Measurements from ENCODE around the gene EVC2.

EVC2 gene

GRCh38 chr4:5751666-5752375, 43.5 kb upstream of the EVC2 start:
- Histone ChIP-seq H3K9ac (ENCODE audit: low read length) (no peak overlapping the region), H3K36me3 (ENCODE audit: control insufficient read depth, insufficient read depth, low read length) (no peaks in the 10 kb centered on the region), H3K4me1 (ENCODE audit: control insufficient read depth, insufficient read depth, low read length) (no peaks in the 10 kb centered on the region), H3K4me3 (ENCODE audit: low read length) (no peak overlapping the region), H3K9me3 (ENCODE audit: control insufficient read depth, low read length) (no peaks in the 10 kb centered on the region), H3K27me3 (ENCODE audit: control insufficient read depth, insufficient read depth, low read length) (no peaks in the 10 kb centered on the region)

GRCh38 chr4:5750946-5751665, 42.7 kb upstream of the EVC2 start:
- Histone ChIP-seq H3K27me3 (ENCODE audit: control insufficient read depth, insufficient read depth, low read length) (no peaks in the 10 kb centered on the region), H3K36me3 (ENCODE audit: control insufficient read depth, insufficient read depth, low read length) (no peaks in the 10 kb centered on the region), H3K9me3 (ENCODE audit: control insufficient read depth, low read length) (no peaks in the 10 kb centered on the region), H3K4me3 (ENCODE audit: low read length) (no peak overlapping the region), H3K4me1 (ENCODE audit: control insufficient read depth, insufficient read depth, low read length) (no peaks in the 10 kb centered on the region), H3K9ac (ENCODE audit: low read length) (no peak overlapping the region)

GRCh38 chr4:5750052-5750945, 41.9 kb upstream of the EVC2 start:
- H3K4me3 ChIP-seq (ENCODE audit: low read length), result no peak overlapping the region
- H3K9ac ChIP-seq (ENCODE audit: low read length), result no peak overlapping the region
- H3K27me3 ChIP-seq (ENCODE audit: control insufficient read depth, insufficient read depth, low read length), result no peaks in the 10 kb centered on the region
- no peaks in the 10 kb centered on the region for H3K36me3 ChIP-seq (ENCODE audit: control insufficient read depth, insufficient read depth, low read length)
- no peaks in the 10 kb centered on the region for H3K9me3 ChIP-seq (ENCODE audit: control insufficient read depth, low read length)
- H3K4me1 ChIP-seq (ENCODE audit: control insufficient read depth, insufficient read depth, low read length), result no peaks in the 10 kb centered on the region

- H3K27me3 ChIP-seq (ENCODE audit: control insufficient read depth, insufficient read depth, low read length), result no peaks in the 10 kb centered on the region
- H3K9ac ChIP-seq (ENCODE audit: low read length), result no peak overlapping the region
- no peaks in the 10 kb centered on the region for H3K9me3 ChIP-seq (ENCODE audit: control insufficient read depth, low read length)
- no peaks in the 10 kb centered on the region for H3K4me1 ChIP-seq (ENCODE audit: control insufficient read depth, insufficient read depth, low read length)
- H3K4me3 ChIP-seq (ENCODE audit: low read length), result no peak overlapping the region
- no peaks in the 10 kb centered on the region for H3K36me3 ChIP-seq (ENCODE audit: control insufficient read depth, insufficient read depth, low read length)
Measured at GRCh38 chr4:5749568-5749967, 41.2 kb upstream of the EVC2 start.

- Histone ChIP-seq H3K9me3 (ENCODE audit: control insufficient read depth, low read length) (no peaks in the 10 kb centered on the region), H3K27me3 (ENCODE audit: control insufficient read depth, insufficient read depth, low read length) (no peaks in the 10 kb centered on the region), H3K9ac (ENCODE audit: low read length) (no peak overlapping the region), H3K4me1 (ENCODE audit: control insufficient read depth, insufficient read depth, low read length) (no peaks in the 10 kb centered on the region), H3K4me3 (ENCODE audit: low read length) (no peak overlapping the region), H3K36me3 (ENCODE audit: control insufficient read depth, insufficient read depth, low read length) (no peaks in the 10 kb centered on the region)
Measured at GRCh38 chr4:5747738-5748375, 39.5 kb upstream of the EVC2 start.

- H3K36me3 ChIP-seq (ENCODE audit: control insufficient read depth, insufficient read depth, low read length), result no peaks in the 10 kb centered on the region
- no peaks in the 10 kb centered on the region for H3K27me3 ChIP-seq (ENCODE audit: control insufficient read depth, insufficient read depth, low read length)
- H3K9ac ChIP-seq (ENCODE audit: low read length), result no peak overlapping the region
- no peak overlapping the region for H3K4me3 ChIP-seq (ENCODE audit: low read length)
- no peaks in the 10 kb centered on the region for H3K9me3 ChIP-seq (ENCODE audit: control insufficient read depth, low read length)
- no peaks in the 10 kb centered on the region for H3K4me1 ChIP-seq (ENCODE audit: control insufficient read depth, insufficient read depth, low read length)
Measured at GRCh38 chr4:5746829-5747737, 38.7 kb upstream of the EVC2 start.

GRCh38 chr4:5746250-5746649, 37.9 kb upstream of the EVC2 start:
- H3K4me1 ChIP-seq (ENCODE audit: control insufficient read depth, insufficient read depth, low read length), result no peaks in the 10 kb centered on the region
- H3K9me3 ChIP-seq (ENCODE audit: control insufficient read depth, low read length), result no peaks in the 10 kb centered on the region
- no peak overlapping the region for H3K4me3 ChIP-seq (ENCODE audit: low read length)
- H3K9ac ChIP-seq (ENCODE audit: low read length), result no peak overlapping the region
- no peaks in the 10 kb centered on the region for H3K27me3 ChIP-seq (ENCODE audit: control insufficient read depth, insufficient read depth, low read length)
- H3K36me3 ChIP-seq (ENCODE audit: control insufficient read depth, insufficient read depth, low read length), result no peaks in the 10 kb centered on the region

GRCh38 chr4:5742968-5743367, 34.6 kb upstream of the EVC2 start:
- H3K4me1 ChIP-seq (ENCODE audit: control insufficient read depth, insufficient read depth, low read length), result no peaks in the 10 kb centered on the region
- no peaks in the 10 kb centered on the region for H3K9me3 ChIP-seq (ENCODE audit: control insufficient read depth, low read length)
- H3K27me3 ChIP-seq (ENCODE audit: control insufficient read depth, insufficient read depth, low read length), result no peaks in the 10 kb centered on the region
- H3K9ac ChIP-seq (ENCODE audit: low read length), result no peak overlapping the region
- H3K36me3 ChIP-seq (ENCODE audit: control insufficient read depth, insufficient read depth, low read length), result no peaks in the 10 kb centered on the region
- H3K4me3 ChIP-seq (ENCODE audit: low read length), result no peak overlapping the region

- H3K4me1 ChIP-seq (ENCODE audit: control insufficient read depth, insufficient read depth, low read length), result no peaks in the 10 kb centered on the region
Measured at GRCh38 chr4:5742388-5742787, 34.0 kb upstream of the EVC2 start.

GRCh38 chr4:5738061-5738460, 29.7 kb upstream of the EVC2 start:
- Histone ChIP-seq H3K9me3 (ENCODE audit: control insufficient read depth, low read length) (no peaks in the 10 kb centered on the region), H3K36me3 (ENCODE audit: control insufficient read depth, insufficient read depth, low read length) (no peaks in the 10 kb centered on the region), H3K4me3 (ENCODE audit: low read length) (no peak overlapping the region), H3K4me1 (ENCODE audit: control insufficient read depth, insufficient read depth, low read length) (no peaks in the 10 kb centered on the region), H3K9ac (ENCODE audit: low read length) (no peak overlapping the region), H3K27me3 (ENCODE audit: control insufficient read depth, insufficient read depth, low read length) (no peaks in the 10 kb centered on the region)

More at GRCh38 chr4:5742388-5742787, 34.0 kb upstream of the EVC2 start:
- Histone ChIP-seq H3K9ac (ENCODE audit: low read length) (no peak overlapping the region), H3K36me3 (ENCODE audit: control insufficient read depth, insufficient read depth, low read length) (no peaks in the 10 kb centered on the region), H3K9me3 (ENCODE audit: control insufficient read depth, low read length) (no peaks in the 10 kb centered on the region), H3K4me3 (ENCODE audit: low read length) (no peak overlapping the region), H3K27me3 (ENCODE audit: control insufficient read depth, insufficient read depth, low read length) (no peaks in the 10 kb centered on the region)

GRCh38 chr4:5735463-5735862, 27.1 kb upstream of the EVC2 start:
- no peak overlapping the region for H3K9ac ChIP-seq (ENCODE audit: low read length)
- no peaks in the 10 kb centered on the region for H3K9me3 ChIP-seq (ENCODE audit: control insufficient read depth, low read length)
- H3K4me3 ChIP-seq (ENCODE audit: low read length), result no peak overlapping the region
- no peaks in the 10 kb centered on the region for H3K4me1 ChIP-seq (ENCODE audit: control insufficient read depth, insufficient read depth, low read length)
- H3K36me3 ChIP-seq (ENCODE audit: control insufficient read depth, insufficient read depth, low read length), result no peaks in the 10 kb centered on the region
- H3K27me3 ChIP-seq (ENCODE audit: control insufficient read depth, insufficient read depth, low read length), result no peaks in the 10 kb centered on the region
